Caki2 (cell line): ENCODE measurements around the gene LMLN. TPM values are rescaled to one million over a fixed set of nuclear protein-coding genes. Genes with fewer than 3 reads are reported as not detected.
A peak's percentile ranks its signal among the peaks of the same experiment; 100 is the strongest.
"Not testable (repeated sequence)": the region's sequence is repeated elsewhere in the genome, so short reads cannot be mapped to it uniquely, and the experiment has no call there.

Experiments used
- DNase-seq: peaks from one replicate; pipeline ENCODE4 v3.0.0-alpha.2; 2015; ENCODE audit warnings: low read depth
- in situ Hi-C: cut with HindIII; loops from 2 replicates; pipeline ENCODE4 v1.10.0; 2016; ENCODE audit warnings: low sequenced_read_pairs, low pct_unique_long_range_greater_than_20kb, mixed read lengths
- total RNA-seq: library from RNA; depleted of rRNA; stranded (reverse); fragments of >200 nt; shearing (Covaris generic); gene quantifications from 2 replicates; pipeline ENCODE4 v1.2.3, GENCODE V29; 2014; ENCODE audit warnings: low replicate concordance

LMLN gene
- total RNA-seq, 1 experiment from 2014 or later = 1.3 TPM

GRCh38 chr3:198061119-198062067, 101.4 kb downstream of the LMLN start:
- in situ Hi-C loops = no loop called here
- DNase-seq = no peak

- in situ Hi-C loops = no loop called here
These were observed 102.0 kb downstream of the LMLN start for GRCh38 chr3:198062068-198062465.

GRCh38 chr3:198064420-198064819, 104.4 kb downstream of the LMLN start:
- in situ Hi-C loops = no loop called here

More at GRCh38 chr3:198062068-198062465, 102.0 kb downstream of the LMLN start:
- no peak for DNase-seq

GRCh38 chr3:198065897-198066296, 105.9 kb downstream of the LMLN start:
- in situ Hi-C loops = no loop called here
- DNase-seq = no peak

More at GRCh38 chr3:198064420-198064819, 104.4 kb downstream of the LMLN start:
- no peak for DNase-seq

GRCh38 chr3:198067416-198067815, 107.4 kb downstream of the LMLN start:
- in situ Hi-C loops = no loop called here
- no peak for DNase-seq

GRCh38 chr3:198070871-198071270, 110.9 kb downstream of the LMLN start:
- in situ Hi-C loops = no loop called here
- DNase-seq = no peak

GRCh38 chr3:198071602-198072287, 111.7 kb downstream of the LMLN start:
- in situ Hi-C loops = no loop called here
- peak; percentile 77 for DNase-seq

- in situ Hi-C loops = no loop called here
- DNase-seq = no peak
These were observed 116.8 kb downstream of the LMLN start for GRCh38 chr3:198076722-198077308.

GRCh38 chr3:198079771-198080520, 119.9 kb downstream of the LMLN start:
- in situ Hi-C loops = no loop called here
- DNase-seq = peak; percentile 53

- DNase-seq = peak; percentile 86
- in situ Hi-C loops = no loop called here
These were observed 120.7 kb downstream of the LMLN start for GRCh38 chr3:198080521-198081384.

GRCh38 chr3:198081421-198081844, 121.4 kb downstream of the LMLN start:
- DNase-seq = no peak
- in situ Hi-C loops = no loop called here

- in situ Hi-C loops, DNase-seq: not testable (repeated sequence)
These were observed 122.2 kb downstream of the LMLN start for GRCh38 chr3:198082226-198082625.

GRCh38 chr3:198088421-198088955, 128.5 kb downstream of the LMLN start:
- DNase-seq = no peak
- in situ Hi-C loops = no loop called here

- in situ Hi-C loops = no loop called here
- no peak for DNase-seq
These were observed 130.8 kb downstream of the LMLN start for GRCh38 chr3:198090795-198091332.

- no peak for DNase-seq
- in situ Hi-C loops = no loop called here
These were observed 132.3 kb downstream of the LMLN start for GRCh38 chr3:198092276-198092675.

GRCh38 chr3:198093112-198093679, 133.2 kb downstream of the LMLN start:
- in situ Hi-C loops = no loop called here
- DNase-seq = peak; percentile 51
